ENCODE measurements around the gene YIF1B.

GRCh38 chr19:38288123-38288855 is 27.5 kb downstream of the YIF1B start:
- TF ChIP-seq, protein P1, sequence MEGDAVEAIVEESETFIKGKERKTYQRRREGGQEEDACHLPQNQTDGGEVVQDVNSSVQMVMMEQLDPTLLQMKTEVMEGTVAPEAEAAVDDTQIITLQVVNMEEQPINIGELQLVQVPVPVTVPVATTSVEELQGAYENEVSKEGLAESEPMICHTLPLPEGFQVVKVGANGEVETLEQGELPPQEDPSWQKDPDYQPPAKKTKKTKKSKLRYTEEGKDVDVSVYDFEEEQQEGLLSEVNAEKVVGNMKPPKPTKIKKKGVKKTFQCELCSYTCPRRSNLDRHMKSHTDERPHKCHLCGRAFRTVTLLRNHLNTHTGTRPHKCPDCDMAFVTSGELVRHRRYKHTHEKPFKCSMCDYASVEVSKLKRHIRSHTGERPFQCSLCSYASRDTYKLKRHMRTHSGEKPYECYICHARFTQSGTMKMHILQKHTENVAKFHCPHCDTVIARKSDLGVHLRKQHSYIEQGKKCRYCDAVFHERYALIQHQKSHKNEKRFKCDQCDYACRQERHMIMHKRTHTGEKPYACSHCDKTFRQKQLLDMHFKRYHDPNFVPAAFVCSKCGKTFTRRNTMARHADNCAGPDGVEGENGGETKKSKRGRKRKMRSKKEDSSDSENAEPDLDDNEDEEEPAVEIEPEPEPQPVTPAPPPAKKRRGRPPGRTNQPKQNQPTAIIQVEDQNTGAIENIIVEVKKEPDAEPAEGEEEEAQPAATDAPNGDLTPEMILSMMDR (IDR thresholded peaks at IDR 0.05; ENCODE audit: low read depth, low read length, missing input control): no peak
- TF ChIP-seq RXRA (IDR thresholded peaks at IDR 0.05) (no peak), RAD21 (IDR thresholded peaks at IDR 0.05) (no peak), TAF1 (conservative IDR thresholded peaks at IDR 0.05) (no peak), EGR1 (IDR thresholded peaks at IDR 0.05; ENCODE audit: low read depth in 2 of 2) (no peak), HNF4A (conservative IDR thresholded peaks at IDR 0.05) (no peak), YY1 (IDR thresholded peaks at IDR 0.05) (no peak), SP1 (IDR thresholded peaks at IDR 0.05) (no peak)
- TF ChIP-seq, protein P2, sequence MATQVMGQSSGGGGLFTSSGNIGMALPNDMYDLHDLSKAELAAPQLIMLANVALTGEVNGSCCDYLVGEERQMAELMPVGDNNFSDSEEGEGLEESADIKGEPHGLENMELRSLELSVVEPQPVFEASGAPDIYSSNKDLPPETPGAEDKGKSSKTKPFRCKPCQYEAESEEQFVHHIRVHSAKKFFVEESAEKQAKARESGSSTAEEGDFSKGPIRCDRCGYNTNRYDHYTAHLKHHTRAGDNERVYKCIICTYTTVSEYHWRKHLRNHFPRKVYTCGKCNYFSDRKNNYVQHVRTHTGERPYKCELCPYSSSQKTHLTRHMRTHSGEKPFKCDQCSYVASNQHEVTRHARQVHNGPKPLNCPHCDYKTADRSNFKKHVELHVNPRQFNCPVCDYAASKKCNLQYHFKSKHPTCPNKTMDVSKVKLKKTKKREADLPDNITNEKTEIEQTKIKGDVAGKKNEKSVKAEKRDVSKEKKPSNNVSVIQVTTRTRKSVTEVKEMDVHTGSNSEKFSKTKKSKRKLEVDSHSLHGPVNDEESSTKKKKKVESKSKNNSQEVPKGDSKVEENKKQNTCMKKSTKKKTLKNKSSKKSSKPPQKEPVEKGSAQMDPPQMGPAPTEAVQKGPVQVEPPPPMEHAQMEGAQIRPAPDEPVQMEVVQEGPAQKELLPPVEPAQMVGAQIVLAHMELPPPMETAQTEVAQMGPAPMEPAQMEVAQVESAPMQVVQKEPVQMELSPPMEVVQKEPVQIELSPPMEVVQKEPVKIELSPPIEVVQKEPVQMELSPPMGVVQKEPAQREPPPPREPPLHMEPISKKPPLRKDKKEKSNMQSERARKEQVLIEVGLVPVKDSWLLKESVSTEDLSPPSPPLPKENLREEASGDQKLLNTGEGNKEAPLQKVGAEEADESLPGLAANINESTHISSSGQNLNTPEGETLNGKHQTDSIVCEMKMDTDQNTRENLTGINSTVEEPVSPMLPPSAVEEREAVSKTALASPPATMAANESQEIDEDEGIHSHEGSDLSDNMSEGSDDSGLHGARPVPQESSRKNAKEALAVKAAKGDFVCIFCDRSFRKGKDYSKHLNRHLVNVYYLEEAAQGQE (IDR thresholded peaks at IDR 0.05): no peak
- TF ChIP-seq, protein P3, sequence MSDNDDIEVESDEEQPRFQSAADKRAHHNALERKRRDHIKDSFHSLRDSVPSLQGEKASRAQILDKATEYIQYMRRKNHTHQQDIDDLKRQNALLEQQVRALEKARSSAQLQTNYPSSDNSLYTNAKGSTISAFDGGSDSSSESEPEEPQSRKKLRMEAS (IDR thresholded peaks at IDR 0.05): no peak
